HFFc6 (cell line): ENCODE results near the gene DNAH17. TPM values are rescaled to one million over a fixed set of nuclear protein-coding genes. Genes with fewer than 3 reads are reported as not detected.
A peak's percentile ranks its signal among the peaks of the same experiment; 100 is the strongest.

Source experiments
- DNase-seq: peaks from one replicate; pipeline ENCODE4 v3.0.0-alpha.2; 2018
- H3K27ac Mint-ChIP-seq: 2 replicates; pipeline ENCODE4 v1.8.0; 2020; ENCODE audit warnings: mild to moderate bottlenecking, mixed read lengths
- H3K27me3 Mint-ChIP-seq: 2 replicates; pipeline ENCODE4 v1.8.0; 2021; ENCODE audit warnings: mild to moderate bottlenecking, moderate library complexity, mixed read lengths; ENCODE audit not compliant: insufficient read depth
- H3K36me3 Mint-ChIP-seq: 2 replicates; pipeline ENCODE4 v1.8.0; 2021; ENCODE audit warnings: low read depth, mixed read lengths
- H3K4me1 Mint-ChIP-seq: 2 replicates; pipeline ENCODE4 v1.8.0; 2020; ENCODE audit warnings: low read depth, mixed read lengths
- H3K4me3 Mint-ChIP-seq: 2 replicates; pipeline ENCODE4 v1.8.0; 2020; ENCODE audit warnings: mild to moderate bottlenecking, moderate library complexity, mixed read lengths
- H3K9me3 Mint-ChIP-seq: 2 replicates; pipeline ENCODE4 v1.8.0; 2020; ENCODE audit warnings: mild to moderate bottlenecking, mixed read lengths
- total RNA-seq, 6 experiments: library from RNA; stranded (reverse); fragmentation: NEBNext Ultra II Directional; extraction: Animal tissue kit (Norgen Biotek cat#: 25700); gene quantifications; 2 replicates in 1 of 6; 3 replicates in 5 of 6; pipeline ENCODE4 v1.2.3, GENCODE V29; 2021
- TF ChIP-seq, protein P1 (sequence below): fragments of 200-600 bp; sonication (generic); IDR thresholded peaks from 2 replicates; pipeline ENCODE4 v1.5.0; 2021; ENCODE audit warnings: antibody characterized with exemption, mild to moderate bottlenecking

DNAH17 gene
- total RNA-seq, 6 experiments from 2014 or later = not detected

DNA sequence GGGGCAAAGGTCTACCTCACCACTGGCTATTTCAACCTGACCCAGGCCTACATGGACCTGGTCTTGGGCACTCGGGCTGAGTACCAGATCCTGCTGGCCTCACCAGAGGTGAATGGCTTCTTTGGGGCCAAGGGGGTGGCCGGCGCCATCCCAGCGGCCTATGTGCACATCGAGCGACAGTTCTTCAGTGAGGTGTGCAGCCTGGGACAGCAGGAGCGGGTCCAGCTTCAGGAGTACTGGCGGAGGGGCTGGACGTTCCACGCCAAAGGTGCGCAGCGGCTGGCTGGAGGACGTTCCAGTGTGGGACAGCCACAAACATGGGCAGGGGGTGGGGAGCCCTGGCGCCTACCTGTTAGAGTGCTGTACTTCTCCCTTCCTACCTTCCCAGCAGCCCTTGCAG is 173.4 kb downstream of the DNAH17 start:
- Mint-ChIP-seq H3K4me1 (peaks cover 22% of the 10 kb centered on the region), H3K27ac (no peak overlapping the region), H3K36me3 (peaks cover 37% of the 10 kb centered on the region), H3K4me3 (no peak overlapping the region), H3K27me3 (no peaks in the 10 kb centered on the region; the same call in 1 of the 2 replicates), H3K9me3 (no peaks in the 10 kb centered on the region)
- TF ChIP-seq, protein P1, sequence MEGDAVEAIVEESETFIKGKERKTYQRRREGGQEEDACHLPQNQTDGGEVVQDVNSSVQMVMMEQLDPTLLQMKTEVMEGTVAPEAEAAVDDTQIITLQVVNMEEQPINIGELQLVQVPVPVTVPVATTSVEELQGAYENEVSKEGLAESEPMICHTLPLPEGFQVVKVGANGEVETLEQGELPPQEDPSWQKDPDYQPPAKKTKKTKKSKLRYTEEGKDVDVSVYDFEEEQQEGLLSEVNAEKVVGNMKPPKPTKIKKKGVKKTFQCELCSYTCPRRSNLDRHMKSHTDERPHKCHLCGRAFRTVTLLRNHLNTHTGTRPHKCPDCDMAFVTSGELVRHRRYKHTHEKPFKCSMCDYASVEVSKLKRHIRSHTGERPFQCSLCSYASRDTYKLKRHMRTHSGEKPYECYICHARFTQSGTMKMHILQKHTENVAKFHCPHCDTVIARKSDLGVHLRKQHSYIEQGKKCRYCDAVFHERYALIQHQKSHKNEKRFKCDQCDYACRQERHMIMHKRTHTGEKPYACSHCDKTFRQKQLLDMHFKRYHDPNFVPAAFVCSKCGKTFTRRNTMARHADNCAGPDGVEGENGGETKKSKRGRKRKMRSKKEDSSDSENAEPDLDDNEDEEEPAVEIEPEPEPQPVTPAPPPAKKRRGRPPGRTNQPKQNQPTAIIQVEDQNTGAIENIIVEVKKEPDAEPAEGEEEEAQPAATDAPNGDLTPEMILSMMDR = no peak
- DNase-seq = no peak

DNA sequence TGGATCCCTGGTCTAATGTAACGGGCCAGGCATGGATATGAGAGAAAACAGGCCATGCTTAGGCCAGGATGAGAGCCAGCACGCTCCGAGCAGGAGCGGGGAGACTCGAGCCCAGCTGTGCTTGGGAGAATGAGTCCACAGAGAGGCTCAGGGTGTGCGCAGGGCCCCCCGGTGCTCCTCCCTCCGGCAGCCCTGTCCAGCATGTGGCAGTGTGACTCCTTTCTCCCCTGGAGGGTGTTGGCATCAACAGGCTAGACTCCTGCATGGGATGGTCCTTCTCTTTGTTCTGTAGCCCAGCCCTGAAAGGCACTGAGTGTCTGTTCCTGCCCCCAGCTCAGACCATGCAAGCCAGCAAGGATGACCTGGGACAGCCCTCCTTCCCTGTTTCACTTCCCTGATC is 175.3 kb downstream of the DNAH17 start:
- Mint-ChIP-seq H3K36me3 (peaks cover 38% of the 10 kb centered on the region), H3K9me3 (no peaks in the 10 kb centered on the region), H3K27me3 (no peaks in the 10 kb centered on the region; the same call in 1 of the 2 replicates), H3K27ac (no peak overlapping the region), H3K4me3 (no peak overlapping the region), H3K4me1 (peaks cover 36% of the 10 kb centered on the region)
- no peak for DNase-seq
- TF ChIP-seq, protein P1 = no peak

DNA sequence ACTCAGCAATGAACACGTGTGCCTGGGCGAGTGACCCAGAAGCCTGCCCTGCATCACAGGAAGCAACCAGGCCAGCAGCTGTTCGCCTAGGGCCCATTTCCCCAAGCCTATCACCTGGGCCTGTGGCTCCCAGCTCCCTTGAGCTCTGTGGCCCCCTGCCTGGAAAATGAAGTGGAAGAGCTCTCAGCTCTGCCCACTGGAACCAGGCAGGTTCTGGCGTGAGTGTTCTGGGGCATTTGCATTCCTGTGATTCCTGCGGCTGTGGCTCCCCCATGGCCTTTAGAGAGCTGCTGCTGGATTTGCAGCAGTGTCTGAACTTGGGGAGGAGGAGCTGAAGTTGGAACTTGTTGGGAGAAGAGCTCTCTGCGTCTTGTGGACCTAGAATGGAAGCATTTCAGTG is 175.9 kb downstream of the DNAH17 start:
- Mint-ChIP-seq H3K27ac (no peak overlapping the region), H3K4me1 (peaks cover 42% of the 10 kb centered on the region), H3K36me3 (peaks cover 41% of the 10 kb centered on the region), H3K27me3 (no peaks in the 10 kb centered on the region; the same call in 1 of the 2 replicates), H3K4me3 (no peak overlapping the region), H3K9me3 (no peaks in the 10 kb centered on the region)
- TF ChIP-seq, protein P1 = no peak
- no peak for DNase-seq

DNA sequence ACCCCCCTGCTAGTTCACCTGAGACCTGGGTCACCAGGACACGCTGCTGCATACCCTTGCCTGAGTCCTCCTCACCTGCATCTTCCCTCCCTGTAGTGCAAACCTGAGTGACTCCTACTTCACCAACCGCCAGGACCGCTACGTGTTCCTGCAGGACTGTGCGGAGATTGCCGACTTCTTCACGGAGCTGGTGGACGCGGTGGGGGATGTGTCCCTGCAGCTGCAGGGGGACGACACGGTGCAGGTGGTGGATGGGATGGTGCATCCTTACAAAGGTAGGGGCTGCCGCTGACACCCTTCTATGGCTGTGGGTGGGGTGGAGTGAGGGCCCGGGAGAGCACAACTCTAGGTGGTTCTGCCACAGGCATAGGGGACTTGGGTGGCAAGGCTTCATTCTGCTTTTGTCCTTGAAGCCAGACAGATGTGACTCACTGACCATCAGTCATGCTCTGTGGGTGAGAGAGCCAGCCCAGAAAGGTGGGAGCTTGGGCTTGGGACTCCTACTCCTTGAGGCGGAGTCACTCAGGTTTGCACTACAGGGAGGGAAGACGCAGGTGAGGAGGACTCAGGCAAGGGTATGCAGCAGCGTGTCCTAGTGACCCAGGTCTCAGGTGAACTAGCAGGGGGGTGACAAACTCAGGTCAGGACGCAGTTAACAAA is 176.5 kb downstream of the DNAH17 start:
- Mint-ChIP-seq H3K27ac (peak overlapping the region; percentile 29; the same call in 1 of the 2 replicates), H3K9me3 (no peaks in the 10 kb centered on the region), H3K4me1 (peaks cover 47% of the 10 kb centered on the region), H3K27me3 (no peaks in the 10 kb centered on the region; the same call in 1 of the 2 replicates), H3K36me3 (peaks cover 45% of the 10 kb centered on the region), H3K4me3 (no peak overlapping the region)
- TF ChIP-seq, protein P1 = no peak
- no peak for DNase-seq

DNA sequence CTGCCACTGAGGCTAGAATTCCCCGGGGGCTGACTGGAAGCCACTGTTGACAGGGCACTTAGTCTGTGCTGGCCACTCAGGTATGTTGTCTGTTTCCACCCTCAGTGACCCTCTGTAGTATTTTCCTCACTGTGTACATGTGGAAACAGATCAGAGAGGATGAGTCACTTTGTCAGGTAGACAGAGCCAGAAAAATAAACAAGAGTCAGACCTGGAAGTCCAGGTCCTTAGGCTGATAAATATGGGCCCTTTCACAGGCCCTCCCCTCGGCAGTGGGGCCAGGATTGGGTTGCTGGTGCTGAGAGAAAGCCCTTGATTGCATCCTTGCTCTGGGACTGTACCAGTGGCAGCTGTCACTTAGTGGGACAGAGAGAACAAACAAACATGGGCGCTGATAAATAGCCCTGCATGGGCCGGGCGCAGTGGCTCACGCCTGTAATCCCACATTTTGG is 177.5 kb downstream of the DNAH17 start:
- no peak overlapping the region for H3K4me3 Mint-ChIP-seq
- peaks cover 43% of the 10 kb centered on the region for H3K36me3 Mint-ChIP-seq
- no peak for DNase-seq

More for the DNA sequence above, 177.5 kb downstream of the DNAH17 start:
- TF ChIP-seq, protein P1 = no peak
- Mint-ChIP-seq H3K27ac (no peak overlapping the region), H3K4me1 (peaks cover 41% of the 10 kb centered on the region), H3K27me3 (no peaks in the 10 kb centered on the region), H3K9me3 (no peaks in the 10 kb centered on the region)
